ENCODE measurements around the gene COL12A1. TPM values are rescaled to one million over a fixed set of nuclear protein-coding genes. Genes with fewer than 3 reads are reported as not detected.

COL12A1 gene
- total and polyA plus RNA-seq, 2 donors (not counting 3 experiments of a cell fraction or from before 2014, with no cell fraction given): 48.5 to 89.1 TPM

- intact Hi-C loops (cut with micrococcal nuclease): no loop called here
- H2AFZ ChIP-seq (ENCODE audit: low read depth, low read length): no peak overlapping the region
- FAIRE-seq: no peak
Measured at GRCh38 chr6:75233092-75233615, 27.3 kb upstream of the COL12A1 start.

More at GRCh38 chr6:75233092-75233615, 27.3 kb upstream of the COL12A1 start:
- H3K4me1 ChIP-seq (ENCODE audit: control insufficient read depth, extremely low read depth, insufficient read depth, low read length): no peaks in the 10 kb centered on the region
- H4K20me1 ChIP-seq (replicated peaks; ENCODE audit: control insufficient read depth, extremely low read depth, insufficient read depth, low read length): no peaks in the 10 kb centered on the region
- H3K9me1 ChIP-seq (replicated peaks; ENCODE audit: control insufficient read depth, extremely low read depth, insufficient read depth, low read length): no peaks in the 10 kb centered on the region
- no peak overlapping the region for H3K4me2 ChIP-seq (ENCODE audit: insufficient read depth, low read length)
- POLR2A ChIA-PET: no interaction called here
- H3K79me2 ChIP-seq (ENCODE audit: control insufficient read depth, insufficient read depth, low read length): no peaks in the 10 kb centered on the region
- H3K4me3 ChIP-seq (replicated peaks in 1 of 3; ENCODE audit: insufficient read depth in 1 of 3, low read depth in 1 of 3, low read length in 3 of 3): no peak overlapping the region
- dilution Hi-C loops (cut with MboI; ENCODE audit: extremely low pct_ligation_motif_present, low sequenced_read_pairs): no loop called here
- H3K9ac ChIP-seq (replicated peaks; ENCODE audit: extremely low read depth, insufficient read depth, low read length): no peak overlapping the region
- no peak for DNase-seq (ENCODE audit: low read depth, low spot score)
- H3K36me3 ChIP-seq (ENCODE audit: control insufficient read depth in 2 of 2, extremely low read depth in 1 of 2, insufficient read depth in 2 of 2, low read length in 2 of 2): peaks cover 2 to 8% of the 10 kb centered on the region in 2 experiments
- BruUV-seq (replicated peaks): no TSS peak
- H3K27ac ChIP-seq (ENCODE audit: insufficient read depth, low read depth, low read length): no peak overlapping the region
- H3K27me3 ChIP-seq (ENCODE audit: control insufficient read depth in 2 of 2, insufficient read depth in 2 of 2, low read length in 2 of 2): no peaks in the 10 kb centered on the region
- TF ChIP-seq GATA2 (IDR thresholded peaks at IDR 0.05; ENCODE audit: insufficient read depth, insufficient read length, low read depth, low read length) (no peak), MYC (IDR thresholded peaks at IDR 0.05; ENCODE audit: low read depth, low read length) (no peak), POLR2AphosphoS5 (IDR thresholded peaks at IDR 0.05; ENCODE audit: insufficient read depth, low read depth, low read length) (no peak), FOS (IDR thresholded peaks at IDR 0.05; ENCODE audit: borderline replicate concordance, insufficient read depth, low read length) (no peak), CTCF (IDR thresholded peaks at IDR 0.05; ENCODE audit: extremely low read depth in 1 of 2, insufficient read depth in 1 of 2, low read depth in 1 of 2, low read length in 2 of 2) (no peak), EZH2 (IDR thresholded peaks at IDR 0.05; ENCODE audit: borderline replicate concordance, low read depth, low read length, severe bottlenecking) (no peak), JUN (IDR thresholded peaks at IDR 0.05; ENCODE audit: borderline replicate concordance, insufficient read depth, insufficient read length, low read depth) (no peak), MAX (IDR thresholded peaks at IDR 0.05; ENCODE audit: insufficient read depth, insufficient read length) (no peak), POLR2A (IDR thresholded peaks at IDR 0.05; ENCODE audit: low read depth, low read length) (no peak)
- CTCF ChIA-PET: no interaction called here
- H3K9me3 ChIP-seq (replicated peaks; ENCODE audit: control insufficient read depth, insufficient read depth, low read length): no peaks in the 10 kb centered on the region

Measured in endothelial cell of umbilical vein (primary cell).